RKO (cell line): ENCODE data around the gene ADAM23.

ENCODE experiments used
- DNase-seq: peaks from one replicate; pipeline ENCODE4 v3.0.0-alpha.2; 2016; ENCODE audit warnings: low spot score

Gene ADAM23

DNA sequence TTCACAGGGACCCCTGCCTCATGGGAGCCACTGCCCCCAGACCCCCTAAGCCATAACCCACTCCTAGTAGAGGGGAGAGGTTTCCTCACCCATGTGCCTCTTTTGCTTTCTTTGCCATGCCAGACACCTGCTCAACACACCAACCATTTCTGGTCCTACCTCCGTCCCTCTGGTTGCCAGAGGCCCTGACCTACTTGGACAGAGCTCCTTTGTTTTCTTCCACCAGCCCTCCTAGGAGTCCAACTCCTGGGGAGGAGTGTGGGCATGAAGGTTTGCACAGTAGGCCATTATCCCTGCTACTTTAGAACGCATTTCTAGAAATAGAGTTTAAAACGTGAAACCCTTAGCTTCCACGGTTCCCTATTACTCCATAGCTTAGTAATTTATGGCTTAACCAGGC lies 122.3 kb downstream of the ADAM23 start:
- no peak for DNase-seq

GRCh38 chr2:206569470-206569869 lies 126.1 kb downstream of the ADAM23 start:
- DNase-seq: no peak

GRCh38 chr2:206570199-206570598 lies 126.9 kb downstream of the ADAM23 start:
- no peak for DNase-seq

- no peak for DNase-seq
Observed at GRCh38 chr2:206572725-206573124, 129.4 kb downstream of the ADAM23 start.

DNA sequence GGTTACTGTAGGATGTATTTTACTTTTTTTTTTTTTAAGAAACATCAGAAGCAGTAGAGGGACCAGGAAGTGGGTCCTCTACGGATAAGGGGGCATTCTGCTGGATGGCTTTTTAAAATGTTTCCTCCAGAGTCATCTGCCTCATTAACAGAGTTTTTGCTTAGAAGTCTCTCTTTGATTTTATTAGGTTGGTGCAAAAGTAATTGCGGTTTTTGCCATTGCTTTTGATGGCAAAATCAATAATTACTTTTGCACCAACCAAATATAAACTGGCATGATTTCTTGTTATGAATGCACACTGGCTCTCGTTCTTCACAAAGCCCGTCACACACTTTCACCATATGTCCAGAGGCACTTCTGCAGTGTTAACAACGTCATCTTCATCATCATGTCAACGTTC lies 130.5 kb downstream of the ADAM23 start:
- no peak for DNase-seq

DNA sequence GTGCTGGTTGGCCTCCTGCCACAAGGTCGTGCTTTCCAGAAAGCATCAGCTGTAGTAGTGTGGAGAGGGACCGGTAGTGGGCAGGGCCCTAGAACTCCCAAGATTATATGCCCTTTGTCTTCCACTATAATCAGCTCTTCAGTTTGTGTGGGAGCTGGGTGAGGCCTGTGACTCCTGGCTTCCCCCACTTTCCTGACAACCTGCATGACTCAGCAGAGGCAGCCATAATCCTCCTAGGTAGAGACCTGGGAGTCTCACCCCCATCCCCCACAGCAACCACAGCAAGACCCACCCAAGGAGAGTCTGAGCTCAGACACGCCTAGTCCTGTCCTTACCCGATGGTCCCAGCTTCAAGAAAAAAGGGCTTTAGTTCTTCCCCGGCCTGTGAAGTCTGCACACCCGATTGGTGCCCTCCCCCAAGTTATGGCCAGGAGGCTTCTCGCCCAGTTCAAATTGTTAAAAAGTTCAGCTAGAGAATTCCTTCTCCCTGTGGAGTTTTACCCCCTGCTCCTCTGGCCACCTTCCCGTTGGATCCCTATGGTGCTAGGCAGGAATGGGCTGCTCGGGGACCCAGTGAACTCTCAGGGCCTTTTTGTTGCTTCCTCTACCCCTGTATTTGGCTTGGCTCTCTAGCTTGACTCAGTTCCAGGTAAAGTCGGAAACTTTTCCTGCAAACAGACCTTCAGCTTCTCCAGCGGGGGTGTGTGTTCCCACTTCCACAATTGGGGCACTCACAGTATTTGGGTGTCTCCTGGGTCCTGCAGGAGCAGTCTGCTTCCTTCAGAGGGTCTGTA lies 141.2 kb downstream of the ADAM23 start:
- DNase-seq: no peak

DNA sequence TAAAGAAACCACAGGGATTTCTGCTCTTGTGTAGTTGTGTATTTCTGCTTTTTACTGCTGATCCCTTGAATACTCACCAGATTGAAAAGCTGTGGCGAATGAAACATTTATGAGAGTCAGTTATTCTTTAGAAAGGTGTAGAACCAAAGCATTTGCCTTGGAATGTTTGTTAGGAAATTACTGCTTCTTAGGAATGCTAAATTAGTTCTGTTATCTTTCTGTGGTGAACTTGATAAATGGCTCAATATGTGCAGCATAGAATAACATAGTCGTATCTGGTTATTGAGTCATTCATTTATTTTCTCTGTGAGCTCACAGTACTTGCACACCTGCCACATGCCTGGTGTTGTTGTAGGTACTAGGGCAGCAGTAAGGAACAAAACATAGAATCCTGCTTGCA lies 142.0 kb downstream of the ADAM23 start:
- DNase-seq: no peak

DNA sequence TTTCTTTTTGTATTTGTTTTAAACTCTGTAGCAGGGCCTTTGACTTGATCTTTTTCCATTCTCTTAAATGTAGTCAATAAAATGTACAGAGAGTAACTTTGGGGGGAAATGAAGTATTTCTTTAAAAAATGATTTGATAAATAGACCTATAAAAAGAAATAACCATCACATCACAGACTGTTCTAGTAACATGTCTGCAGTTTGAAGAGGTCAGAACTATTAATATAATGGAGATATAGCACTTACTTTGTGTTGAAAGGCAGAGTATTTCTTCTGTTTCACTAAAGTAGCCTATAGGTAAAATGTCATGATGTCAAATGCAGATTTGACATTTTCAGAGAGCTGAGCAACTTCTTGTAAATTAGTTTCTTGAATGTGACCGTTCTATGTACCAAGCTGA lies 143.3 kb downstream of the ADAM23 start:
- no peak for DNase-seq

GRCh38 chr2:206597717-206598218 lies 154.4 kb downstream of the ADAM23 start:
- no peak for DNase-seq

- DNase-seq: no peak
Observed at GRCh38 chr2:206603243-206603642, 159.9 kb downstream of the ADAM23 start.

DNA sequence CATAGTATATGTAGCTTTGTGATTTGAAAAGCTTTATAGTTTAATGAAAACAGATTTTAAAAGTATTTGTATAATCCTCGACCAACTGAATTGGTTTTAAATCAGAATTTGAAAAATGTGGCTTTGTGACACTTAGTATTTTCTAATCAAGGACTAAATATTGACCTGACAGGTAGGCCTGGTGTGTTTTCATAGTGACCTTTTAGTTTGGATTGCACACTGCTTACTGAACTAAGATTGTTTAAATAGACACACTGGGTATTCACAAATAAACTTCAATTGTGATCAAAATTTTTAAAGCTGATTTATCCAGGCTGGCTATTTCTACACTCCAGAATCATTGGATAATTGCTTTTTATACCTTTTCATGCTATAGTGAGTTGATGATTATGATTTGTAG lies 167.1 kb downstream of the ADAM23 start:
- no peak for DNase-seq

- no peak for DNase-seq
Observed at GRCh38 chr2:206611191-206611590, 167.9 kb downstream of the ADAM23 start.

DNA sequence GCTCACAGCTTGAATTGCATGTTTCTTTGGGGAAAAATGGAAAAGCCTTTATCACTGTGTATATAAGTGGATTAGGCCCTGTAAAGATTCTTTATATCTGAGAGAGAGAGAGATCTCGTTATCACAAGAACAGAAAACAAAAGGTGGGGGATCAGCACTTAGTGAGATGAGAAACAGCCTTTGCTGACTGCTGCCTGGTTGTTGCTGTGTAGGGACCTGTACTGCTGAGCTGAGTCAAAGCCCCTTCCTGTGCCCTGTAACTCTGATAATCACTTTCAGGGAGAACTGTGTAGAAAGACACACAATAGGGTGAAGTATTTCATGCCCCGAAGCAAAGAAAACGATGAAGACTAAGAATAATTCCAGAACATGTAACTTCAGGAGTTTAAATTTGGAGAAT lies 168.4 kb downstream of the ADAM23 start:
- no peak for DNase-seq

DNA sequence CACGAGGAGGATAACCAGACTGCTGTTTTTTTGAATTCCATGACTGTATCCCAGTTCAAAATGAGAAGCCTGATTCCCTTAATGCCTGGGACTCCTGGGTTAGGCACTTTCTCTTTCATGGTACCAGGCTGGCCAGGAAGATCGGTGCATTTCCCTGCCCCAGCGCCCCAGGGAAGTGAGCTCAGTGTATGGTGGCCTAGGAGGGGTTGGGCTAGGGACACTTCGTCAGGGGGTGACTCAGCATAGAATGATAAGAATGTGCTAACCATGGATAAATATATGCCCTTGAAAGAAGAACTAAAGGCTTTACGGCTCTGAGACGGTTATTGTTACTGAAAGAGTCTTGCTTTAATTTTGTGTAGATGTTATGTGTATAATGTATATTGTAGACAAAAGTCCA lies 171.5 kb downstream of the ADAM23 start:
- DNase-seq: peak; percentile 55

DNA sequence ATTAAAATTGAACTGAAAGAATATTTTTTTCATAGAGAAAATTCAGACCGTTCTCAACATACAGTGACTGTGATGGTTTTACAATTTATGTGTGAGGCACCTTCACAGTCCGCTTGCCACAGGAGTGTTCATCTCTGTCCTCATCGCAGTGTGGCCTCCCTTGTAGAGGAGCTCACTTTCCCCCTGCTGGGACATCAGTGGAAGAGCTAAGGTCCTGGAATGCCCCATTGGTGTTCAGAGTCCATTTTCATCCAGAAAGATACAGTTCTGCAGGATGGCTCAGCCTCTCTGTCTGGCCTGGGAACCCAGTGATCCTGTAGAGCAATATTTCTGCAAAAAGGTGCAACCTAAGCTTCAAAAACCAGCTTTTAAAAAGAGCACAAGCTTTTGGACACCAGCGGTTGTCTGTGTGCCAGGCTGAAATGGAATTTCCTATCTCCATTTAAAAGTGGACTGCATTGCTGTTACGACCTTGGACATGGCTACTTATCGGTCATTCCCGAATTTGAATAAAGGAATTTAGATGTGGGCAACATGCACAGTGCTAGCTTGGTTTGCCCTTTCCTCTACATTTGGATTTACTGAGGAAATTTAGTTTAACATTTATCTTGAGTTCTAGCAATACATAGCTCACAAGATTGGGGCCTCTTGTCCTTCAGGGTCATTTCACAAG lies 172.2 kb downstream of the ADAM23 start:
- DNase-seq: no peak

DNA sequence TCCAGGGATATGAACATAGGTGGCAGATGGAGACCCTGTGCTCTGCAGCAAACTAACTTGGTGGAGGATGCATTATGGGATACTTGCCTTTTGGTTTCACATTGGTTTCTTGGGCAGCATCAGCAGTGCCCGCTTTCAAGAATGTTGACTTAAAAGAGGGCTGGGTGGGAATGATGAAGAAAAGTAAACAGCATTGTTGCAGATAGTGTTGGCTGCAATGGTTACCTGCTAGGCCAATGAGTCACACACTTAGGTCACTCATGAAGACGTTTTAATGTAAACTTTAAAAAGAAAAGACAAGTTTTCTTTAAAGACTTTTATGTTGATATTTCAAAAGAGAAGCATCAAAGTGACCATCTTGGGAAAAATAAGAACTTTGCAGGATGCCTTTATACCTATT lies 172.8 kb downstream of the ADAM23 start:
- no peak for DNase-seq

DNA sequence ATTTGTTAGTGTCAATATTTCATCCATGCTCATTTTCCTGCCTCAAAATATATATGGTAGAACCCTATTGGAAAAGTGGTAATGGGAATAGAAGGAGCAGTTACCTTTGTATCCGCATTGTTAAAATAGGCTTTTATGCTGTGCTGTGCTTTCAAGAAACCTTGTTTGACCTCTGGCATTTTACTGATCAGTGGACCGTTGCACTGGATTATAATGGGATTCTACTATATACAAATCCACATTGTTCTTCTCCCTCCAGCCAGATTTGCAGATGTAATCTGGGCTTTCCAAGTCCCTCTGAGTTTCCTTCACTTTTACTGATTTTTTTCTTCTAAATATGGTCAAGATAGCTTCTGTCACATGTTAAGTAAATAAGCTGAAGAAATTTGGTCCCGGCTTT lies 175.7 kb downstream of the ADAM23 start:
- no peak for DNase-seq

GRCh38 chr2:206626108-206626507 lies 182.8 kb downstream of the ADAM23 start:
- no peak for DNase-seq

- DNase-seq: no peak
Observed at GRCh38 chr2:206627632-206628031, 184.3 kb downstream of the ADAM23 start.

GRCh38 chr2:206631340-206631739 lies 188.0 kb downstream of the ADAM23 start:
- DNase-seq: no peak

GRCh38 chr2:206635015-206635414 lies 191.7 kb downstream of the ADAM23 start:
- DNase-seq: no peak

DNA sequence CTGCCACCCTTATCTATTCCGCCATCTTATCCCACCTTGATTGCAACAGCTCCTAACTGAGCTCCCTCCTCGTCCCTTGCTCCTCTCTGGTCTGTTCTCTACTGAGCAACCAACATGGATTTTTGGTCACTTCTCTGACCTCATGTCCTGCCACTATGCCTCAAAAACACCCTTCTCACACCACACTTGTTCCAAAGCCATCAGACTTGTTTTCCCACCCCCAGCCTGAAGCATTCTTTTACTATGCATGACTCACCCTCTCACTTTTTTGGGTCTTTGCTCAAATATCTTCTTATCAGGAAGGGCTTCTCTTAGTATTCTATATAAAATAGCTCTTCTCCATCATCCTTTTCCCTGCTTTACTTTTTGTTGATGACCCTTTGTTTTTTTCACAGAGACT lies 196.3 kb downstream of the ADAM23 start:
- no peak for DNase-seq

GRCh38 chr2:206641226-206641625 lies 197.9 kb downstream of the ADAM23 start:
- no peak for DNase-seq
